ENCODE results near the gene BAK1. TPM values are rescaled to one million over a fixed set of nuclear protein-coding genes. Genes with fewer than 3 reads are reported as not detected.

BAK1 gene
- total and polyA plus RNA-seq, 2 of the 4 experiments (the other 2 are of a cell fraction) = 12.0 to 19.0 TPM

GRCh38 chr6:33600761-33601160 is 20.7 kb upstream of the BAK1 start:
- DNase-seq (no peak), ATAC-seq (ENCODE audit: low read depth) (no peak)
- no peak overlapping the region for H2BK15ac ChIP-seq (ENCODE audit: low read depth, low read length)
- H4K91ac ChIP-seq (ENCODE audit: insufficient read depth, low read depth, low read length) = no peak overlapping the region
- no peak overlapping the region for H3K9ac ChIP-seq (ENCODE audit: low read depth, low read length)
- CTCF ChIA-PET = no interaction called here
- no peak overlapping the region for H3K4me2 ChIP-seq (ENCODE audit: low read depth, low read length)
- H3K27me3 ChIP-seq (ENCODE audit: control insufficient read depth, insufficient read depth, low read length) = no peaks in the 10 kb centered on the region
- 57% methylated on average over 3 of the region's 6 CpGs; no CpG with 5 or more reads in 1 of the 2 experiments for WGBS, 2 experiments (ENCODE audit: extremely low coverage in 2 of 2, insufficient read length in 1 of 2)
- H3K4me1 ChIP-seq (ENCODE audit: control insufficient read depth, insufficient read depth, low read length) = peaks cover 3% of the 10 kb centered on the region; the same call in 1 of the 2 replicates
- H4K20me1 ChIP-seq (ENCODE audit: insufficient read depth, low read length) = no peaks in the 10 kb centered on the region
- in situ Hi-C loops (cut with MboI; ENCODE audit: low sequenced_read_pairs) = no loop called here
- intact Hi-C loops (cut with micrococcal nuclease) = no loop called here
- no peak overlapping the region for H3K18ac ChIP-seq (ENCODE audit: low read depth, low read length)
- no peak overlapping the region for H2AFZ ChIP-seq (replicated peaks; ENCODE audit: low read length, poor library complexity)
- no peak overlapping the region for H4K5ac ChIP-seq (ENCODE audit: low read depth, low read length)
- POLR2A ChIA-PET (ENCODE audit: unreplicated experiment) = no interaction called here
- no peak overlapping the region for H4K8ac ChIP-seq (ENCODE audit: low read depth in 2 of 2, low read length in 2 of 2)
- H2BK5ac ChIP-seq (ENCODE audit: low read depth, low read length, poor library complexity, severe bottlenecking) = no peak overlapping the region
- H3K9me3 ChIP-seq (ENCODE audit: control insufficient read depth, insufficient read depth, low read length) = no peaks in the 10 kb centered on the region
- H3K14ac ChIP-seq (replicated peaks; ENCODE audit: low read depth, low read length) = no peak overlapping the region
- dilution Hi-C loops (cut with HindIII; ENCODE audit: low sequenced_read_pairs, unreplicated experiment) = no loop called here
- no peak overlapping the region for H3K23ac ChIP-seq (ENCODE audit: low read depth, low read length)
- H3K27ac ChIP-seq (ENCODE audit: insufficient read depth, low read length) = no peak overlapping the region
- no peaks in the 10 kb centered on the region for H3K36me3 ChIP-seq (ENCODE audit: control insufficient read depth, insufficient read depth, low read length)
- no peak overlapping the region for H2BK20ac ChIP-seq (ENCODE audit: low read depth, low read length)
- no peak overlapping the region for H3K4me3 ChIP-seq (ENCODE audit: insufficient read depth, low read depth, low read length)
- no peak overlapping the region for H2BK120ac ChIP-seq (ENCODE audit: low read depth, low read length)
- H2AK5ac ChIP-seq (ENCODE audit: low read depth, low read length) = no peak overlapping the region
- TF ChIP-seq CEBPB (IDR thresholded peaks at IDR 0.05; ENCODE audit: low read depth, low read length) = no peak
- TF ChIP-seq CHD1 (IDR thresholded peaks at IDR 0.05; ENCODE audit: low read depth, low read length) = no peak
- TF ChIP-seq USF2 (IDR thresholded peaks at IDR 0.05; ENCODE audit: low read depth, low read length) = no peak
- no peak for TF ChIP-seq ELK1 (IDR thresholded peaks at IDR 0.05; ENCODE audit: borderline replicate concordance, low read depth, low read length)
- no peak for TF ChIP-seq MAZ (IDR thresholded peaks at IDR 0.05; ENCODE audit: borderline replicate concordance, low read depth, low read length)
- no peak for TF ChIP-seq CTCF (conservative IDR thresholded peaks at IDR 0.05; ENCODE audit: low read depth, low read length)
- no peak for TF ChIP-seq FOS (IDR thresholded peaks at IDR 0.05; ENCODE audit: low read depth, low read length)
- no peak for TF ChIP-seq RFX5 (IDR thresholded peaks at IDR 0.05; ENCODE audit: low read depth, low read length)
- no peak for TF ChIP-seq MXI1 (IDR thresholded peaks at IDR 0.05; ENCODE audit: borderline replicate concordance, low read depth, low read length)
- no peaks in the 10 kb centered on the region for H3K79me1 ChIP-seq (ENCODE audit: low read depth in 1 of 2, low read length in 2 of 2)
- no peak overlapping the region for H2AK9ac ChIP-seq (replicated peaks; ENCODE audit: low read depth, low read length, poor library complexity)
- H3K4ac ChIP-seq (ENCODE audit: low read depth, low read length) = no peak overlapping the region
- peaks cover 5% of the 10 kb centered on the region; the same call in 1 of the 2 replicates for H3K9me1 ChIP-seq (ENCODE audit: insufficient read depth, low read length)
- H3K56ac ChIP-seq (ENCODE audit: extremely low read depth, insufficient read depth, low read length) = no peak overlapping the region
- BruUV-seq (replicated peaks) = no TSS peak
